Liver (tissue), 9 donors: ENCODE data around the gene LZTS3. TPM values are rescaled to one million over a fixed set of nuclear protein-coding genes. Genes with fewer than 3 reads are reported as not detected.

Source experiments
- DNase-seq: peaks from one replicate; pipeline ENCODE4 v3.0.0-alpha.2; 2017; ENCODE audit warnings: low spot score
- H3K27ac ChIP-seq, 2 donors: one replicate each; pipeline ENCODE4 v1.7.0; 2013; ENCODE audit warnings: inconsistent platforms in 2 of 2, low read length in 2 of 2, control low read depth in 1 of 2, low read depth in 1 of 2, mild to moderate bottlenecking in 1 of 2
- H3K27me3 ChIP-seq, 4 donors: one replicate each; pipeline versions ENCODE4 v1.6.1 to v1.7.0; 2013; ENCODE audit warnings: low read length in 3 of 4, inconsistent platforms in 1 of 4, mild to moderate bottlenecking in 1 of 4, moderate library complexity in 1 of 4; ENCODE audit not compliant: control insufficient read depth in 4 of 4, insufficient read depth in 4 of 4
- H3K36me3 ChIP-seq, 4 donors: one replicate each; pipeline versions ENCODE4 v1.6.1 to v1.7.0; 2013; ENCODE audit warnings: low read length in 3 of 4, mild to moderate bottlenecking in 3 of 4, low read depth in 1 of 4, moderate library complexity in 1 of 4; ENCODE audit not compliant: control insufficient read depth in 4 of 4, insufficient read depth in 3 of 4
- H3K4me1 ChIP-seq, 4 donors: one replicate each; pipeline versions ENCODE4 v1.6.1 to v1.7.0; 2013; ENCODE audit warnings: low read length in 3 of 4, mild to moderate bottlenecking in 3 of 4, moderate library complexity in 1 of 4; ENCODE audit not compliant: control insufficient read depth in 4 of 4, insufficient read depth in 4 of 4
- H3K4me3 ChIP-seq, 3 donors: one replicate each; pipeline versions ENCODE4 v1.6.1 to v1.7.0; 2013; ENCODE audit warnings: low read length in 3 of 3, control low read depth in 1 of 3, low read depth in 1 of 3, mild to moderate bottlenecking in 1 of 3
- H3K9ac ChIP-seq, 2 donors: one replicate each; pipeline ENCODE4 v1.7.0; 2013; ENCODE audit warnings: low read length in 2 of 2, mild to moderate bottlenecking in 2 of 2, moderate library complexity in 2 of 2, control low read depth in 1 of 2, low read depth in 1 of 2
- H3K9me3 ChIP-seq, 4 donors: one replicate each; pipeline versions ENCODE4 v1.6.1 to v1.7.0; 2013; ENCODE audit warnings: low read length in 3 of 4; ENCODE audit not compliant: control insufficient read depth in 4 of 4
- ATF3 ChIP-seq: IDR thresholded peaks from 2 replicates; pipeline ENCODE4 v1.6.1; 2016; ENCODE audit warnings: antibody characterized with exemption
- CTCF ChIP-seq: fragments of 150-350 bp; IDR thresholded peaks from 2 replicates; pipeline ENCODE4 v1.5.1; 2017; ENCODE audit warnings: improper control_type of control experiment, low read depth, low read length; ENCODE audit not compliant: missing input control
- EGR1 ChIP-seq, 2 donors: IDR thresholded peaks; 2 replicates each; pipeline ENCODE4 v1.6.1; 2016 to 2018; ENCODE audit warnings: antibody characterized with exemption in 2 of 2, low read depth in 2 of 2
- FOXA1 ChIP-seq: IDR thresholded peaks from 2 replicates; pipeline ENCODE4 v1.6.1; 2016; ENCODE audit warnings: antibody characterized with exemption
- FOXA2 ChIP-seq: IDR thresholded peaks from 2 replicates; pipeline ENCODE4 v1.6.1; 2016; ENCODE audit warnings: antibody characterized with exemption
- GABPA ChIP-seq, 2 donors: IDR thresholded peaks in 1 of 2; conservative IDR thresholded peaks in 1 of 2; 2 replicates each; pipeline ENCODE4 v1.6.1; 2016; ENCODE audit warnings: antibody characterized with exemption in 2 of 2, mild to moderate bottlenecking in 1 of 2, moderate library complexity in 1 of 2
- HNF4A ChIP-seq, 2 donors: conservative IDR thresholded peaks; 2 replicates each; pipeline ENCODE4 v1.6.1; 2016; ENCODE audit warnings: antibody characterized with exemption in 2 of 2, mild to moderate bottlenecking in 2 of 2
- HNF4G ChIP-seq: IDR thresholded peaks from 2 replicates; pipeline ENCODE4 v1.6.1; 2016; ENCODE audit warnings: antibody characterized with exemption
- JUND ChIP-seq, 2 donors: IDR thresholded peaks; 2 replicates each; pipeline ENCODE4 v1.6.1; 2016; ENCODE audit warnings: antibody characterized with exemption in 2 of 2
- MAX ChIP-seq: IDR thresholded peaks from 2 replicates; pipeline ENCODE4 v1.6.1; 2016; ENCODE audit warnings: antibody characterized with exemption
- NR2F2 ChIP-seq: IDR thresholded peaks from 2 replicates; pipeline ENCODE4 v1.6.1; 2016; ENCODE audit warnings: antibody characterized with exemption
- RAD21 ChIP-seq, 2 donors: IDR thresholded peaks; 2 replicates each; pipeline ENCODE4 v1.6.1; 2016; ENCODE audit warnings: antibody characterized with exemption in 2 of 2, mild to moderate bottlenecking in 2 of 2
- REST ChIP-seq: IDR thresholded peaks from 2 replicates; pipeline ENCODE4 v1.6.1; 2016; ENCODE audit warnings: antibody characterized with exemption, mild to moderate bottlenecking
- RXRA ChIP-seq, 2 donors: IDR thresholded peaks; 2 replicates each; pipeline ENCODE4 v1.6.1; 2017 to 2018; ENCODE audit warnings: antibody characterized with exemption in 2 of 2, mild to moderate bottlenecking in 1 of 2
- SP1 ChIP-seq: IDR thresholded peaks from 2 replicates; pipeline ENCODE4 v1.6.1; 2018; ENCODE audit warnings: antibody characterized with exemption, mild to moderate bottlenecking
- TAF1 ChIP-seq: conservative IDR thresholded peaks from 2 replicates; pipeline ENCODE4 v1.6.1; 2016; ENCODE audit warnings: antibody characterized with exemption, mild to moderate bottlenecking
- YY1 ChIP-seq: IDR thresholded peaks from 2 replicates; pipeline ENCODE4 v1.6.1; 2016; ENCODE audit warnings: antibody characterized with exemption, mild to moderate bottlenecking
- ZBTB33 ChIP-seq: IDR thresholded peaks from 2 replicates; pipeline ENCODE4 v1.6.1; 2016; ENCODE audit warnings: antibody characterized with exemption
- WGBS: extraction: QIAGEN DNeasy Blood & Tissue Kit; methylation state at CpG from one replicate; pipeline ENCODE4 v1.1.7; 2013; 5-methylcytosine and 5-hydroxymethylcytosine counted together
- polyA plus RNA-seq, 2 donors: library from polyadenylated mRNA; stranded (reverse) in 1 of 2; unstranded in 1 of 2; fragments of 200-250 nt in 1 of 2; fragments of >200 nt in 1 of 2; fragmentation: Nextera tagmentation in 1 of 2; extraction: Ambion mirVana in 1 of 2; gene quantifications; one replicate each; pipeline versions ENCODE4 v1.2.1 to v1.2.3, GENCODE V29; 2013 to 2015
- total RNA-seq, 2 donors: library from RNA; depleted of rRNA; stranded (reverse); fragments of >200 nt; gene quantifications; one replicate each; pipeline ENCODE4 v1.2.3, GENCODE V29; 2014
- donor health status: healthy.
- donor health status: healthy.
- donor health status: healthy.
- donor health status: healthy.
- donor health status: healthy.

Gene LZTS3
- total and polyA plus RNA-seq, 4 donors, result 1.9 to 3.7 (median 3.5) TPM

- H3K4me3 ChIP-seq, result no peak overlapping the region
- no peaks in the 10 kb centered on the region for H3K27me3 ChIP-seq
- peaks cover 0 to 4% (median 0%) of the 10 kb centered on the region in 4 donors for H3K4me1 ChIP-seq
- no peak overlapping the region for H3K27ac ChIP-seq
- peaks cover 12 to 70% (median 42%) of the 10 kb centered on the region in 4 donors for H3K36me3 ChIP-seq
- TF ChIP-seq YY1, result no peak
- no peak for TF ChIP-seq FOXA2
- TF ChIP-seq ATF3, result no peak
- TF ChIP-seq ZBTB33, result no peak
- TF ChIP-seq HNF4G, result no peak
- TF ChIP-seq RXRA (IDR thresholded peaks at IDR 0.05), result no peak
- TF ChIP-seq FOXA1, result no peak
- no peak for TF ChIP-seq TAF1
- no peak for TF ChIP-seq CTCF
- no peak for TF ChIP-seq RAD21 (IDR thresholded peaks at IDR 0.05)
- no peak for TF ChIP-seq GABPA (IDR thresholded peaks at IDR 0.05 in 1 of 2, conservative IDR thresholded peaks at IDR 0.05 in 1 of 2)
- TF ChIP-seq EGR1 (IDR thresholded peaks at IDR 0.05; ENCODE audit: low read depth in 2 of 2), result no peak
- TF ChIP-seq HNF4A (conservative IDR thresholded peaks at IDR 0.05), result no peak
- TF ChIP-seq JUND (IDR thresholded peaks at IDR 0.05), result no peak
- no peak for TF ChIP-seq NR2F2
- TF ChIP-seq REST, result no peak
- TF ChIP-seq MAX, result no peak
- no peak for TF ChIP-seq SP1
- no peak overlapping the region for H3K9ac ChIP-seq
- WGBS, result 96% methylated on average over 7 of the region's 7 CpGs
- no peak for DNase-seq
- no peaks in the 10 kb centered on the region for H3K9me3 ChIP-seq
Observed at GRCh38 chr20:3195590-3196237, 22.4 kb upstream of the LZTS3 start.
